ENCODE measurements around the gene GALNT5.

GALNT5 gene

DNA sequence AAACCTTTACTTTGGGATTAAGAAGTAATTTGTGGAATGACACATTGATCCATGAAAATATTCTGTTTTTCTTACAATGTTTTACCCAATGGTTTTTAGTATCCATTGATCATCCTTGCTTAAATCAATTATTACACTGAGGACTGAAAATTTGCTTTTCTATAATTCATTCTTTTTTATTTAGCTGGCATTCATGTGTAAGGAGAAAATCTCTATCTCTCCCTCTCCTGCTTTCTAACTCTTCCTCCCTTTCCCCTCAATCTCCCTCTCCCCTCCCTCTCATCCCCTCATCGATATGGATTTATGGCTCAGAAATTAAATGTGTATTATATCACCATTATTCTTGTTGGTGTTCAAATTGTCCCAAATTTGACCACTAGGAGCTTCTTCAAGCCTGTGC, 29.7 kb downstream of the GALNT5 start:
- no peaks in the 10 kb centered on the region for H3K4me1 Mint-ChIP-seq
- no peak overlapping the region for H3K27ac Mint-ChIP-seq
- no peaks in the 10 kb centered on the region for H3K36me3 Mint-ChIP-seq (ENCODE audit: low read depth)
- H3K4me3 Mint-ChIP-seq: no peak overlapping the region
- H3K27me3 Mint-ChIP-seq (ENCODE audit: low read depth): no peaks in the 10 kb centered on the region
- TF ChIP-seq, protein P1, sequence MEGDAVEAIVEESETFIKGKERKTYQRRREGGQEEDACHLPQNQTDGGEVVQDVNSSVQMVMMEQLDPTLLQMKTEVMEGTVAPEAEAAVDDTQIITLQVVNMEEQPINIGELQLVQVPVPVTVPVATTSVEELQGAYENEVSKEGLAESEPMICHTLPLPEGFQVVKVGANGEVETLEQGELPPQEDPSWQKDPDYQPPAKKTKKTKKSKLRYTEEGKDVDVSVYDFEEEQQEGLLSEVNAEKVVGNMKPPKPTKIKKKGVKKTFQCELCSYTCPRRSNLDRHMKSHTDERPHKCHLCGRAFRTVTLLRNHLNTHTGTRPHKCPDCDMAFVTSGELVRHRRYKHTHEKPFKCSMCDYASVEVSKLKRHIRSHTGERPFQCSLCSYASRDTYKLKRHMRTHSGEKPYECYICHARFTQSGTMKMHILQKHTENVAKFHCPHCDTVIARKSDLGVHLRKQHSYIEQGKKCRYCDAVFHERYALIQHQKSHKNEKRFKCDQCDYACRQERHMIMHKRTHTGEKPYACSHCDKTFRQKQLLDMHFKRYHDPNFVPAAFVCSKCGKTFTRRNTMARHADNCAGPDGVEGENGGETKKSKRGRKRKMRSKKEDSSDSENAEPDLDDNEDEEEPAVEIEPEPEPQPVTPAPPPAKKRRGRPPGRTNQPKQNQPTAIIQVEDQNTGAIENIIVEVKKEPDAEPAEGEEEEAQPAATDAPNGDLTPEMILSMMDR (IDR thresholded peaks at IDR 0.05; ENCODE audit: unreplicated experiment in 3 of 3): no peak
- no peaks in the 10 kb centered on the region for H3K9me3 Mint-ChIP-seq

DNA sequence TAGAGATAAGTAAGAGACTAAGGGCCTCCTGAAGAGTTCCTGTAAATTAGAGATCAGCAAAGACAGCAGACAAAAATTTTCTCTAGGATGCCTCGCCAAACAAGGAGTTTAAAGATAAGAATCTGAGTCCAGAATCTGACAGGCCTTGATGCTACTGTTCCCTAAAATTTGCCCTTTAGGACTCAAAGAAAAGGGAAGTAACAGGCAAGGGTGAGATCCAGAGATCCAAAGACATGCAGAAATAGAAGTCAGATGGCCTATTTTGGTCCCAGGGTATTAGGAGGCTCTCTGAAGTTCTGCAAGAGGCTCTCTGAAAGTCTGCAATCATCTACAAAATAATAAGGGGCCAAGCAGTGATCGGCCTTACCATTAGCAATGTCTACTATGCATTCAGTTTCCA, 33.0 kb downstream of the GALNT5 start:
- Mint-ChIP-seq H3K27ac (peak overlapping the region in 1 of 3 experiments; percentile 53), H3K4me3 (no peak overlapping the region), H3K36me3 (ENCODE audit: low read depth) (no peaks in the 10 kb centered on the region), H3K4me1 (no peaks in the 10 kb centered on the region), H3K27me3 (ENCODE audit: low read depth) (peaks cover 5% of the 10 kb centered on the region), H3K9me3 (no peaks in the 10 kb centered on the region)
- TF ChIP-seq, protein P1 (IDR thresholded peaks at IDR 0.05; ENCODE audit: unreplicated experiment in 3 of 3): no peak

DNA sequence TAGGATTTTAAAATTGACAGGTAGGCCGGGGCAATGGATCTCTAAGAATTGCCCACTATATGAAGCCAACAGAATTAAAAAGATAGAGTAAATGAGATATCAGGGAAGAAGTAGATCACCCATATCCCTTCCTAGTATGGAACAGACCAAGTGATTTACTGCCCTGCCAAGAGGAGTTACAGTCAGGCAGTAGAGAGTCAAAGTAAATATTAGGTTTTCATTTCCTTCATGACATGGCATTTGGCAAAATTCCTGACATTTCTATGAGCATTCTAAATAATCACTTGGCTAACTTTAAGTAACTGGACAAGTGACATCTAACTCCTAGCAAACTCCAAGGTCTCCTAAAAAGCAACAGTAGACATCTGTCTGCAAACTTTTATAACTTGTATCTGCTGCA, 33.5 kb downstream of the GALNT5 start:
- H3K9me3 Mint-ChIP-seq: no peaks in the 10 kb centered on the region
- no peaks in the 10 kb centered on the region for H3K4me1 Mint-ChIP-seq
- no peak overlapping the region for H3K4me3 Mint-ChIP-seq
- TF ChIP-seq, protein P1 (IDR thresholded peaks at IDR 0.05; ENCODE audit: unreplicated experiment in 3 of 3): no peak
- H3K27ac Mint-ChIP-seq: peak overlapping the region in 1 of 3 experiments; percentile 53
- H3K36me3 Mint-ChIP-seq (ENCODE audit: low read depth): no peaks in the 10 kb centered on the region
- peaks cover 5% of the 10 kb centered on the region for H3K27me3 Mint-ChIP-seq (ENCODE audit: low read depth)

DNA sequence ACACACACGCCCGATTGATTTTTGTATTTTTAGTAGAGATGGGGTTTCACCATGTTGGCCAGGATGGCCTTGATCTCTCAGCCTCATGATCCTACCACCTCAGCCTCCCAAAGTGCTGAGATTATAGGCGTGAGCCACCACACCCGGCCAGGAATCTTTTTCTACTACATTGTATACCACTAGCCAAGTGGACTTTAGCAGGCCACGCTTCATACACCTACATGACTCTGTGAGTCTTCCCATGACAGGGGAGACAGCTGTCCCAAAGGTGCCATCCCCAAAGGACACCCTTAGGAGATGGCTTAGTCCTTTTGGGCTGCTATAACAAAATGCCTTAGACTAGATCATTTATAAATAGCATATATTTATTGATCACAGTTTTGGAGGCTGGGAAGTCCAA, 35.3 kb downstream of the GALNT5 start:
- TF ChIP-seq, protein P1 (IDR thresholded peaks at IDR 0.05; ENCODE audit: unreplicated experiment in 3 of 3): no peak
- peaks cover 5% of the 10 kb centered on the region for H3K27me3 Mint-ChIP-seq (ENCODE audit: low read depth)
- H3K27ac Mint-ChIP-seq: no peak overlapping the region
- H3K9me3 Mint-ChIP-seq: no peaks in the 10 kb centered on the region
- no peaks in the 10 kb centered on the region for H3K4me1 Mint-ChIP-seq
- H3K4me3 Mint-ChIP-seq: no peak overlapping the region
- H3K36me3 Mint-ChIP-seq (ENCODE audit: low read depth): no peaks in the 10 kb centered on the region

DNA sequence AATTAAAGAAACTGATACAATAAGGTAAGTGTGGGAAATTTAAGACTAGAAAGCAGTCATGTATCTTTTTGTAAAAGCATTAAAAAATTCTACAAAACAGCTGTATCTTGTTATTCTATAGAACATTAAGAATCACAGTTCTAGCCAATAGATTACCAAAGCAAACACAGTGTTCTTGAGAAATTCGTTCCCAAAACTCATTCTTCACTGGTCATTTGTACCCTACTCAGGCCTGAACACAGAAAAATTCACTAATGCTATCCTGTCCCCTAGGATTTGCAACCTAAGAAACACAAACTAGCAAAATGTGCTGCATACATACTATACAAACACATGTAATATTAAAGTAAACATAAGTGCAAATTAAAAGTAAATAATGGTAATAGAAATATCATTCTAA, 39.0 kb downstream of the GALNT5 start:
- Mint-ChIP-seq H3K4me1 (no peaks in the 10 kb centered on the region), H3K9me3 (no peaks in the 10 kb centered on the region), H3K27me3 (ENCODE audit: low read depth) (peaks cover 13% of the 10 kb centered on the region), H3K27ac (no peak overlapping the region), H3K36me3 (ENCODE audit: low read depth) (no peaks in the 10 kb centered on the region), H3K4me3 (no peak overlapping the region)
- TF ChIP-seq, protein P1 (IDR thresholded peaks at IDR 0.05; ENCODE audit: unreplicated experiment in 3 of 3): no peak

DNA sequence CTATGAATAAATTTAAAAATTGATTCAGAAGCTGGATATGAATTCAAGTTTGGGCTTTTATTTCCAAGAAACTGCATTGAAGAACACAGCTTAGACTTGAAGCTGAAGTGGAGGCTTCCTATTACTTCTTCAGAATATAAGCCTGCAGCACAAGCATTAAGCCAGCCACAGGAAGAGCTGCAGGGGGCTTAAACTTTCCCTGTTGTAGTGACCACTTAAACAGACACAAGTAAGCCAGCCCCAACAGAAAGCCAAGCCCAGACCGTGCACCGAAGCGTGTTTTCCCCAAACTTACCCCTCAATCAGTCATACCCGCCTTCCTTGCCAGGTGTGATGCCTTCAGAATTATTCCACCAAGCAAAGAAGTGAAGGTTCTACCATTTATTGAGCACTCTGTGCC, 39.5 kb downstream of the GALNT5 start:
- TF ChIP-seq, protein P1 (IDR thresholded peaks at IDR 0.05; ENCODE audit: unreplicated experiment in 3 of 3): no peak
- Mint-ChIP-seq H3K4me1 (no peaks in the 10 kb centered on the region), H3K27me3 (ENCODE audit: low read depth) (peaks cover 13% of the 10 kb centered on the region), H3K9me3 (no peaks in the 10 kb centered on the region), H3K4me3 (no peak overlapping the region), H3K36me3 (ENCODE audit: low read depth) (no peaks in the 10 kb centered on the region), H3K27ac (no peak overlapping the region)

Measured in nephron (organoid).